Effector CD4-positive, alpha-beta T cell (primary cell): Measurements from ENCODE around the gene PDE9A.
"Not testable (repeated sequence)": the region's sequence is repeated elsewhere in the genome, so short reads cannot be mapped to it uniquely, and the experiment has no call there.

ENCODE experiments used
- DNase-seq: peaks from one replicate; pipeline ENCODE4 v3.0.0-alpha.2; 2020

The PDE9A gene

GRCh38 chr21:42807938-42808613, 154.7 kb downstream of the PDE9A start:
- DNase-seq: no peak

DNA sequence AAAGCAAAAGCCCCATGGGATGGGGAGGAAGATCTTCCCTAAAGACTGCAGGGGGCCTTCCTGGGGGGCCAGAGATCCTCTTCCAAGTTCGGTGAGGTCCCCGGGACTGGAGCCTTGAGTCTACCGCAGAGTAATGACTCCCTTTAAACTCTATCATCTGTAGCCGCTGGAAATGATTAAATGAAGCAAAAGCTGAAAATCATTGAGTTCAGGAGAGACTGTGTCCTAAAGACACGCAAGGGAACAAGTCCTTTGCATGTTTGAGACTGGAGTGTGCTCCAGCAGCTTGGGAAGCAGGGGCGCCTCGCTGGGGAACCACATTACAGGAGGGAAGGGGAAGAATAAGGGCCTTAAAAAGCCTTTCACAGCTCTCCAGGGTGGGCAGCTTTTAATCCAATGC, 155.8 kb downstream of the PDE9A start:
- no peak for DNase-seq

GRCh38 chr21:42809577-42810475, 156.4 kb downstream of the PDE9A start:
- DNase-seq: no peak

- DNase-seq: no peak
These were observed 158.5 kb downstream of the PDE9A start for GRCh38 chr21:42811960-42812359.

- DNase-seq: not testable (repeated sequence)
These were observed 159.3 kb downstream of the PDE9A start for GRCh38 chr21:42812528-42813241.

GRCh38 chr21:42815217-42815616, 161.8 kb downstream of the PDE9A start:
- DNase-seq: no peak

DNA sequence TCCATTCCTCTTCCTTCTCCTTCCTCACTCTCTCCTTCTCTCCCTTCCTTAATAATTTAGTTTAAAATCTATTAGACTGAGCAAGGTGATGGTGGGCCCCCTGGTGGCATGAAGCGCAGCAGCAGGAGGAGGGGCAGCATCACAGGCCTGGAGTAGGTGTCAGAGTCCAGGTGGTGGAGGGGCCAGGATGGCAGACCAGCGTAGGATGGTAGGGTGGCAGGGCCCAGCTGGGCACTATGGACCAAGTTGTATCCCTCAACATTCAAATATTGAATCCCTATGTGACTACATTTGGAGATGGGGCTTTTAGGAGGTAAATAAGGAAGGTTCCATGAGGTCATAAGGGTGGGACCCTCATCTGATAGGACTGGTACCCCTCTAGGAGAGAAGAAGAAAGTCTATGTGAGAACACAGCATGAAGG, 164.9 kb downstream of the PDE9A start:
- peak; percentile 48 for DNase-seq

GRCh38 chr21:42819861-42820615, 166.6 kb downstream of the PDE9A start:
- no peak for DNase-seq

DNA sequence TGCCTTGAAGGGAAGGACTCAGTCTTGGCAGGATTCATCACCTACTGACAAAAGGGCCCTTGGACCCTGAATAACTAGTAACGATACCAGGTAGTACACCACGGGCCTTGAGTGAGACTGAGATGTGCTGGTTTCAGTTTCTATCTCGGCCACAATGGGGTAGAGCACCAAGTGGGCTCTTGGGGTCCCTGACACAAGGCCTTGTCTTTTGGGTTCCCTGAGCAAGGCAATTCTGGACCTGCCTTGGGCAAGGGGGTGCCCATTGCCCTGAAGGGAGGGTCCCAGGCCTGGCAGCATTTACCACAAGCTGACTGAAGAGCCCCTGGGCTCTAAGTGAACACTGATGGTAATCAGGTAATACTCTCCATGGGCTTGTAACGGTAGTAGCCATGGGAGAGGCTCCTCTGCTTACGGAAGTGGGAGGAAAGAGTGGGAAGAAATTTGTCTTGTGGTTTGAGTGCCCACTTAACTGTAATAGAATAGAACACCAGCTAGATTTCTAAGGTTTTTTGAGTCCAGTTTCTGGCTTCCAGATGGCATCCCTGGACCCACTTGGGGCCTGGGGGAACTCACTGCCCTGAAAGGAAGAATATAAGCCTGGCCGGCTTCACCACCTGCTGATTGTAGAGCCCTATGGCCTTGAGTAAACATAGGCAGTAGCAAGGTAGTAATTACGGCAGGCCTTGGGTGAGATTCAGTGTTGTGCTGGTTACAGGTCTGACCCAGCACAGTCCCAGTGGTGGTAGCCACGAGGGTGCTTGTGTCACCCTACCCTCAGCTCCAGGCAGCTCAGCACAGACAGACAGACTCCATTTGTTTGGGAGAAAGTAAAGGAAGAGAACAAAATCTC, 167.4 kb downstream of the PDE9A start:
- DNase-seq: no peak
